GM21717 (cell line): ENCODE measurements around the gene NHP2.

Source experiments
- ATAC-seq: cut with Tn5 transposase; IDR thresholded peaks from one replicate; pipeline ENCODE4 v1.9.1; 2021; ENCODE audit warnings: mild to moderate bottlenecking, moderate library complexity; ENCODE audit not compliant: unreplicated experiment

NHP2 gene

GRCh38 chr5:178176791-178177190, 23.1 kb upstream of the NHP2 start:
- ATAC-seq = no peak

- no peak for ATAC-seq
Measured at GRCh38 chr5:178174456-178174855, 20.8 kb upstream of the NHP2 start.

- ATAC-seq = no peak
Measured at GRCh38 chr5:178170455-178170854, 16.8 kb upstream of the NHP2 start.

- ATAC-seq = no peak
Measured at GRCh38 chr5:178165581-178165980, 11.9 kb upstream of the NHP2 start.

GRCh38 chr5:178163772-178164735, 10.4 kb upstream of the NHP2 start:
- ATAC-seq = peak; percentile 91

- ATAC-seq = no peak
Measured at GRCh38 chr5:178162481-178162880, 8.8 kb upstream of the NHP2 start.

GRCh38 chr5:178160176-178160575, 6.5 kb upstream of the NHP2 start:
- no peak for ATAC-seq

GRCh38 chr5:178155065-178155464, 1.4 kb upstream of the NHP2 start:
- ATAC-seq = no peak

- ATAC-seq = no peak
Measured at GRCh38 chr5:178152491-178153444, 917 bp downstream of the NHP2 start.

- no peak for ATAC-seq
Measured at GRCh38 chr5:178150977-178151734, 2.5 kb downstream of the NHP2 start.

GRCh38 chr5:178149199-178149932, 4.3 kb downstream of the NHP2 start:
- no peak for ATAC-seq

- ATAC-seq = no peak
Measured at GRCh38 chr5:178147406-178147805, 6.3 kb downstream of the NHP2 start.

- ATAC-seq = no peak
Measured at GRCh38 chr5:178145965-178146820, 7.5 kb downstream of the NHP2 start.

GRCh38 chr5:178143901-178144300, 9.8 kb downstream of the NHP2 start:
- ATAC-seq = no peak

- ATAC-seq = no peak
Measured at GRCh38 chr5:178143246-178143645, 10.4 kb downstream of the NHP2 start.

- no peak for ATAC-seq
Measured at GRCh38 chr5:178142642-178143041, 11.0 kb downstream of the NHP2 start.

GRCh38 chr5:178141550-178141949, 12.1 kb downstream of the NHP2 start:
- no peak for ATAC-seq

- ATAC-seq = no peak
Measured at GRCh38 chr5:178137991-178138390, 15.7 kb downstream of the NHP2 start.

GRCh38 chr5:178136990-178137389, 16.7 kb downstream of the NHP2 start:
- ATAC-seq = no peak
